IMR-90 (cell line): Measurements from ENCODE around the gene UBE2E2. TPM values are rescaled to one million over a fixed set of nuclear protein-coding genes. Genes with fewer than 3 reads are reported as not detected.

Source experiments
- ATAC-seq: fragments of 200-7000 bp; cut with Tn5 transposase; 2 replicates; pipeline ENCODE4 v1.9.1; 2020; ENCODE audit warnings: low read depth, mild to moderate bottlenecking, moderate library complexity
- BruUV-seq: library from RNA; stranded (reverse); fragments of 400-500 nt; replicated peaks from 2 replicates; lab custom pipeline; 2021; lab: Mats Ljungman, UMichigan
- CTCF ChIA-PET: fragments of 300-600 bp; formaldehyde crosslinking; extraction: SDS; loops from one replicate; lab custom pipeline; 2021; ENCODE audit warnings: antibody characterized with exemption; lab: Yijun Ruan, JAX
- POLR2A ChIA-PET: fragments of 300-600 bp; sonication (Branson Sonifier 250); formaldehyde crosslinking; loops from one replicate; lab custom pipeline; 2022; ENCODE audit warnings: antibody characterized with exemption; ENCODE audit not compliant: unreplicated experiment; lab: Charles Lee
- DNase-seq: peaks from one replicate; pipeline ENCODE4 v3.0.0; 2013
- H2AFZ ChIP-seq: replicated peaks from 2 replicates; pipeline ENCODE3; 2013; ENCODE audit warnings: low read length, mild to moderate bottlenecking; ENCODE audit not compliant: poor library complexity
- H2AK5ac ChIP-seq: 2 replicates; pipeline ENCODE4 v1.6.1; 2013; ENCODE audit warnings: low read depth, low read length, inconsistent platforms
- H2AK9ac ChIP-seq: replicated peaks from 2 replicates; pipeline ENCODE3; 2013; ENCODE audit warnings: mild to moderate bottlenecking, low read depth, low read length, moderate library complexity; ENCODE audit not compliant: poor library complexity
- H2BK120ac ChIP-seq: 2 replicates; pipeline ENCODE4 v1.6.1; 2013; ENCODE audit warnings: low read depth, low read length, inconsistent platforms
- H2BK15ac ChIP-seq: 3 replicates; pipeline ENCODE4 v1.6.1; 2013; ENCODE audit warnings: low read depth, low read length, inconsistent platforms
- H2BK20ac ChIP-seq: 2 replicates; pipeline ENCODE4 v1.6.1; 2013; ENCODE audit warnings: low read depth, mild to moderate bottlenecking, inconsistent platforms, low read length, moderate library complexity
- H2BK5ac ChIP-seq: 2 replicates; pipeline ENCODE4 v1.6.1; 2013; ENCODE audit warnings: mild to moderate bottlenecking, low read depth, low read length, inconsistent platforms; ENCODE audit not compliant: poor library complexity, severe bottlenecking
- H3K14ac ChIP-seq: replicated peaks from 2 replicates; pipeline ENCODE4 v1.6.1; 2013; ENCODE audit warnings: low read depth, low read length, inconsistent platforms
- H3K18ac ChIP-seq: 2 replicates; pipeline ENCODE4 v1.6.1; 2013; ENCODE audit warnings: low read depth, low read length, control low read depth
- H3K23ac ChIP-seq: 2 replicates; pipeline ENCODE4 v1.6.1; 2013; ENCODE audit warnings: low read depth, low read length, inconsistent platforms
- H3K27ac ChIP-seq: 2 replicates; pipeline ENCODE4 v1.5.1; 2013; ENCODE audit warnings: mild to moderate bottlenecking, control low read depth, low read length; ENCODE audit not compliant: insufficient read depth
- H3K27me3 ChIP-seq: 2 replicates; pipeline ENCODE4 v1.6.1; 2013; ENCODE audit warnings: low read length; ENCODE audit not compliant: control insufficient read depth, insufficient read depth
- H3K36me3 ChIP-seq: 2 replicates; pipeline ENCODE4 v1.6.1; 2013; ENCODE audit warnings: low read length, mixed read lengths; ENCODE audit not compliant: control insufficient read depth, insufficient read depth
- H3K4ac ChIP-seq: 2 replicates; pipeline ENCODE4 v1.6.1; 2013; ENCODE audit warnings: low read depth, low read length, inconsistent platforms
- H3K4me1 ChIP-seq: 2 replicates; pipeline ENCODE4 v1.6.1; 2013; ENCODE audit warnings: low read length, mixed read lengths; ENCODE audit not compliant: control insufficient read depth, insufficient read depth
- H3K4me2 ChIP-seq: 2 replicates; pipeline ENCODE4 v1.6.1; 2013; ENCODE audit warnings: low read depth, mild to moderate bottlenecking, control low read depth, low read length, moderate library complexity
- H3K4me3 ChIP-seq: 2 replicates; pipeline ENCODE4 v1.5.1; 2013; ENCODE audit warnings: low read depth, mild to moderate bottlenecking, control low read depth, low read length, moderate library complexity; ENCODE audit not compliant: insufficient read depth
- H3K56ac ChIP-seq: 2 replicates; pipeline ENCODE4 v1.6.1; 2013; ENCODE audit warnings: low read length, inconsistent platforms; ENCODE audit not compliant: insufficient read depth; ENCODE audit errors: extremely low read depth
- H3K79me1 ChIP-seq, 2 experiments: 2 replicates each; pipeline ENCODE4 v1.6.1; 2013; ENCODE audit warnings: low read length in 2 of 2, inconsistent platforms in 1 of 2, low read depth in 1 of 2
- H3K9ac ChIP-seq: 2 replicates; pipeline ENCODE4 v1.6.1; 2013; ENCODE audit warnings: low read depth, low read length, control low read depth
- H3K9me1 ChIP-seq: 2 replicates; pipeline ENCODE4 v1.6.1; 2013; ENCODE audit warnings: low read length, inconsistent platforms; ENCODE audit not compliant: insufficient read depth
- H3K9me3 ChIP-seq: 2 replicates; pipeline ENCODE4 v1.6.1; 2013; ENCODE audit warnings: low read length; ENCODE audit not compliant: control insufficient read depth, insufficient read depth
- H4K20me1 ChIP-seq: 2 replicates; pipeline ENCODE4 v1.6.1; 2013; ENCODE audit warnings: low read length, inconsistent platforms; ENCODE audit not compliant: insufficient read depth
- H4K5ac ChIP-seq: 2 replicates; pipeline ENCODE4 v1.6.1; 2013; ENCODE audit warnings: mild to moderate bottlenecking, low read depth, low read length, control low read depth
- H4K8ac ChIP-seq, 2 experiments: 2 replicates each; pipeline ENCODE4 v1.6.1; 2013; ENCODE audit warnings: low read depth in 2 of 2, low read length in 2 of 2, control low read depth in 1 of 2, inconsistent platforms in 1 of 2
- H4K91ac ChIP-seq: 2 replicates; pipeline ENCODE4 v1.6.1; 2013; ENCODE audit warnings: low read depth, low read length, inconsistent platforms; ENCODE audit not compliant: insufficient read depth
- FOS ChIP-seq: fragments of 150-350 bp; IDR thresholded peaks from 2 replicates; pipeline ENCODE4 v1.6.1; 2016; ENCODE audit warnings: low read depth, low read length
- MAFK ChIP-seq: IDR thresholded peaks from 2 replicates; pipeline ENCODE4 v1.6.1; 2012; ENCODE audit warnings: low read depth, low read length, improper control_type of control experiment
- RFX5 ChIP-seq: IDR thresholded peaks from 2 replicates; pipeline ENCODE4 v1.8.0; 2012; ENCODE audit warnings: low read depth, mild to moderate bottlenecking, low read length, moderate library complexity
- WGBS, 2 experiments: methylation state at CpG; one replicate each; pipeline versions ENCODE4 v1.1.5 to v1.1.7; 2013; ENCODE audit warnings: missing lambda C conversion rate in 2 of 2; ENCODE audit not compliant: insufficient read length in 1 of 2; ENCODE audit errors: extremely low coverage in 2 of 2; 5-methylcytosine and 5-hydroxymethylcytosine counted together
- dilution Hi-C: fragments of 300-500 bp; cut with HindIII; formaldehyde crosslinking; loops from one replicate; pipeline ENCODE4 v1.14.3; 2018; ENCODE audit warnings: low sequenced_read_pairs; ENCODE audit not compliant: unreplicated experiment
- in situ Hi-C: fragments of 300-500 bp; cut with MboI; formaldehyde crosslinking; loops from 3 replicates; pipeline ENCODE4 v1.14.3; 2019; ENCODE audit warnings: low sequenced_read_pairs, inconsistent platforms, mixed read lengths
- intact Hi-C: fragments of 100-400 bp; cut with micrococcal nuclease; formaldehyde crosslinking; loops from 2 replicates; pipeline ENCODE4 v1.10.0; 2022
- polyA plus RNA-seq, 3 experiments: library from polyadenylated mRNA; depleted of rRNA; stranded (reverse); fragments of >200 nt; gene quantifications; 2 replicates each; pipeline ENCODE4 v1.2.3, GENCODE V29; 2012; ENCODE audit warnings: low replicate concordance in 1 of 3
- total RNA-seq: library from RNA; depleted of rRNA; stranded (reverse); fragments of >200 nt; gene quantifications from 2 replicates; pipeline ENCODE4 v1.2.3, GENCODE V29; 2012

Gene UBE2E2
- total and polyA plus RNA-seq, 2 of the 4 experiments (the other 2 are of a cell fraction): 18.6 to 32.7 TPM

DNA sequence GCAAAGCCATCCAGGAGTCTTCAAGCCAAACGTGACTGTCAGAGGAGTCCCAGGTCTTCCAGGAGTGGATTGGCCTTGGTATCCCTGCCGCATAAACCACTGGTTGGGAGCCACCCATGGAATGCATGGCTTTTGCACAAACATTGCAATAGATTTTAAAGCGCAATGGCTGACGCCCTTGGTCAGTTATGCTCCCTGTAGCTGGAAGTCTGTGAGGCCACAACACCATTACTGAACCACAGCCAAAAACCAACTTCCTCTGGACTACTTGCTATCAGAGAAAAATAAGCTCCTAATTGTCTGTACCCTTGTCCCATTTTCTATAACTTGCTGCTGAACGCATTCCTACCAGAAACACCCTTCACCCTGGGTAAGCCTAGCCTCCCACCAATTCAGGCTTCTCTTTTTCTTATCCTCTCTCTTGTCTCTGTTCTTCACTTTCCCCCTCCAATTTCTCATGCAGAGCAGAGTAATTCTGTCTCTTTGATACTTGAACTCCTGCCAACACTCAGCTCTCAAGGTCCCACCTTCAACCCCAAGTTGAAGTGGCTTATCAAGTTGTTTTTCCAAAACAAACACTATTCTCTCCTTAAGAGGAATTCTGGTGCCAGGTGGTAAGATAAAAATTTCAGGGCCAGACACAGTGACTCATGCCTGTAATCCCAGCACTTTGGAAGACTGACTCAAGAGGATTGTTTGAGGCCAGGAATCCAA, 426.2 kb downstream of the UBE2E2 start:
- peaks cover 7% of the 10 kb centered on the region; the same call in 1 of the 2 replicates for H3K9me3 ChIP-seq
- no peak for TF ChIP-seq RFX5
- no peak for TF ChIP-seq MAFK
- TF ChIP-seq FOS: peak; percentile 41; the same call in 1 of the 2 replicates
- WGBS, 2 experiments: 95% methylated on average over 3 of the region's 5 CpGs; no CpG with 5 or more reads in 1 of the 2 experiments
- peaks cover 6% of the 10 kb centered on the region for H3K4me1 ChIP-seq
- no peak overlapping the region for H3K4me2 ChIP-seq
- H2BK120ac ChIP-seq: no peak overlapping the region
- no peaks in the 10 kb centered on the region for H3K79me1 ChIP-seq
- H3K56ac ChIP-seq: no peak overlapping the region
- H3K27me3 ChIP-seq: no peaks in the 10 kb centered on the region
- ChIA-PET CTCF (no interaction called here), POLR2A (interaction anchor here (1.1 kb wide), 1 partner anchor 17 kb away, joined by 3 read pairs; no protein-coding TSS in a partner anchor)
- H2BK20ac ChIP-seq: no peak overlapping the region
- H4K5ac ChIP-seq: no peak overlapping the region
- no peak overlapping the region for H2BK15ac ChIP-seq
- H3K27ac ChIP-seq: no peak overlapping the region
- peak; percentile 62 for ATAC-seq
- in situ Hi-C loops: no loop called here
- H3K4ac ChIP-seq: no peak overlapping the region
- H3K14ac ChIP-seq: no peak overlapping the region
- dilution Hi-C loops: no loop called here
- no peak overlapping the region for H2AK5ac ChIP-seq
- H2AK9ac ChIP-seq: no peak overlapping the region
- H4K8ac ChIP-seq: no peak overlapping the region
- H3K36me3 ChIP-seq: no peaks in the 10 kb centered on the region
- H3K4me3 ChIP-seq: no peak overlapping the region
- peak; percentile 71 for DNase-seq
- no peaks in the 10 kb centered on the region for H3K9me1 ChIP-seq
- intact Hi-C loops: no loop called here
- H3K23ac ChIP-seq: no peak overlapping the region
- H3K18ac ChIP-seq: no peak overlapping the region
- no TSS peak for BruUV-seq
- H2AFZ ChIP-seq: no peak overlapping the region
- no peak overlapping the region for H4K91ac ChIP-seq
- H4K20me1 ChIP-seq: no peaks in the 10 kb centered on the region
- H3K9ac ChIP-seq: no peak overlapping the region
- H2BK5ac ChIP-seq: no peak overlapping the region
